HG03039 (cell line): ENCODE data around the gene POTED.
"Not testable (repeated sequence)": the region's sequence is repeated elsewhere in the genome, so short reads cannot be mapped to it uniquely, and the experiment has no call there.

Experiments
- ATAC-seq: cut with Tn5 transposase; IDR thresholded peaks from one replicate; pipeline ENCODE4 v1.9.1; 2021; ENCODE audit warnings: mild to moderate bottlenecking, moderate library complexity; ENCODE audit not compliant: unreplicated experiment

POTED gene

GRCh38 chr21:13609477-13609876 lies at the start of gene POTED:
Gene POTED (plus strand): TSS chr21:13609777. CDS start chr21:13610229, 452 bp downstream.
- ATAC-seq, result not testable (repeated sequence)

- ATAC-seq, result not testable (repeated sequence)
These were observed 40.5 kb downstream of the POTED start for GRCh38 chr21:13650101-13650500.

GRCh38 chr21:13651746-13652145 lies 42.2 kb downstream of the POTED start:
- not testable (repeated sequence) for ATAC-seq
